B cell (primary cell): ENCODE measurements around the gene GATAD2A. TPM values are rescaled to one million over a fixed set of nuclear protein-coding genes. Genes with fewer than 3 reads are reported as not detected.

Experiments
- ATAC-seq: fragments of 200-7000 bp; cut with Tn5 transposase; one replicate; pipeline ENCODE4 v1.10.0; 2021; ENCODE audit warnings: low read depth, mild to moderate bottlenecking, moderate number of reproducible peaks, moderate library complexity
- CTCF ChIA-PET: fragments of 350-600 bp; sonication (Branson Sonifier 250); formaldehyde crosslinking; loops from one replicate; lab custom pipeline; 2021; ENCODE audit warnings: antibody characterized with exemption, inconsistent platforms; lab: Charles Lee
- POLR2A ChIA-PET: fragments of 350-600 bp; sonication (Branson Sonifier 250); formaldehyde crosslinking; loops from one replicate; lab custom pipeline; 2021; ENCODE audit warnings: antibody characterized with exemption; lab: Charles Lee
- DNase-seq: peaks from one replicate; pipeline ENCODE4 v3.0.0; 2013
- H2AFZ ChIP-seq: 2 replicates; pipeline ENCODE4 v1.6.1; 2012; ENCODE audit warnings: mild to moderate bottlenecking, low read depth, low read length; ENCODE audit not compliant: insufficient read depth, poor library complexity, severe bottlenecking
- H3K27ac ChIP-seq, 2 donors: 1 replicate in 1 of 2; 2 replicates in 1 of 2; pipeline ENCODE4 v1.5.1; 2012 to 2013; ENCODE audit warnings: low read length in 2 of 2, mild to moderate bottlenecking in 2 of 2, moderate library complexity in 1 of 2
- H3K27me3 ChIP-seq, 4 experiments: fragments of 200-600 bp in 1 of 4; sonication (generic) in 1 of 4; replicated peaks in 1 of 4; 1 replicate in 2 of 4; 2 replicates in 2 of 4; pipeline versions ENCODE4 v1.6.1 to v1.7.0; 2013 to 2016; ENCODE audit warnings: low read length in 3 of 4, mild to moderate bottlenecking in 2 of 4, mixed read lengths in 1 of 4, moderate library complexity in 1 of 4; ENCODE audit not compliant: insufficient read depth in 4 of 4, control insufficient read depth in 3 of 4; ENCODE audit errors: control extremely low read depth in 1 of 4
- H3K36me3 ChIP-seq, 2 experiments: replicated peaks in 1 of 2; 1 replicate in 1 of 2; 2 replicates in 1 of 2; pipeline versions ENCODE4 v1.6.1 to v1.7.1; 2013; ENCODE audit warnings: low read length in 1 of 2; ENCODE audit not compliant: insufficient read depth in 2 of 2, control insufficient read depth in 1 of 2; ENCODE audit errors: control extremely low read depth in 1 of 2, extremely low read depth in 1 of 2
- H3K4me1 ChIP-seq, 2 donors: fragments of 200-600 bp in 1 of 2; sonication (generic) in 1 of 2; 1 replicate in 1 of 2; 2 replicates in 1 of 2; pipeline versions ENCODE4 v1.5.1 to v1.6.1; 2013 to 2017; ENCODE audit warnings: low read length in 2 of 2; ENCODE audit not compliant: control insufficient read depth in 2 of 2, insufficient read depth in 2 of 2
- H3K4me2 ChIP-seq: replicated peaks from 2 replicates; pipeline ENCODE3; 2012; ENCODE audit warnings: mild to moderate bottlenecking, low read depth, low read length; ENCODE audit not compliant: poor library complexity, severe bottlenecking
- H3K4me3 ChIP-seq, 5 experiments: fragments of 200-600 bp in 1 of 5; sonication (generic) in 1 of 5; 1 replicate in 3 of 5; 2 replicates in 2 of 5; pipeline versions ENCODE4 v1.5.1 to v1.7.0; 2011 to 2016; ENCODE audit warnings: low read length in 4 of 5, mild to moderate bottlenecking in 4 of 5, low read depth in 2 of 5, control low read depth in 1 of 5, moderate library complexity in 1 of 5; ENCODE audit not compliant: insufficient read depth in 1 of 5; ENCODE audit errors: control extremely low read depth in 1 of 5, extremely low read depth in 1 of 5
- H3K79me2 ChIP-seq: fragments of 200-600 bp; sonication (generic); one replicate; pipeline ENCODE4 v1.6.0; 2016; ENCODE audit warnings: low read length; ENCODE audit not compliant: control insufficient read depth, insufficient read depth
- H3K9ac ChIP-seq: fragments of 200-600 bp; sonication (generic); 2 replicates; pipeline ENCODE4 v1.6.1; 2017; ENCODE audit warnings: mild to moderate bottlenecking, low read length, moderate library complexity
- H3K9me3 ChIP-seq, 3 donors: one replicate each; pipeline versions ENCODE4 v1.6.1 to v1.7.1; 2013; ENCODE audit warnings: low read length in 2 of 3; ENCODE audit not compliant: control insufficient read depth in 2 of 3, insufficient read depth in 1 of 3; ENCODE audit errors: control extremely low read depth in 1 of 3
- H4K20me1 ChIP-seq: 2 replicates; pipeline ENCODE4 v1.6.0; 2012; ENCODE audit warnings: mild to moderate bottlenecking, low read length; ENCODE audit not compliant: insufficient read depth, control insufficient read depth, poor library complexity, severe bottlenecking
- H3K27ac Mint-ChIP-seq: one replicate; pipeline ENCODE4 v1.8.0; 2021; ENCODE audit warnings: mixed read lengths
- H3K27me3 Mint-ChIP-seq: one replicate; pipeline ENCODE4 v1.8.0; 2021; ENCODE audit warnings: mixed read lengths
- H3K4me1 Mint-ChIP-seq: one replicate; pipeline ENCODE4 v1.8.0; 2021; ENCODE audit warnings: mixed read lengths
- H3K4me3 Mint-ChIP-seq: one replicate; pipeline ENCODE4 v1.8.0; 2021; ENCODE audit warnings: mixed read lengths
- H3K9me3 Mint-ChIP-seq: one replicate; pipeline ENCODE4 v1.8.0; 2022; ENCODE audit warnings: mixed read lengths; ENCODE audit not compliant: insufficient read depth
- CTCF ChIP-seq: fragments of 200-600 bp; IDR thresholded peaks from one replicate; pipeline ENCODE4 v1.8.0; 2022; ENCODE audit warnings: antibody characterized with exemption, mild to moderate bottlenecking
- EZH2 ChIP-seq: IDR thresholded peaks from 2 replicates; pipeline ENCODE4 v1.6.1; 2012; ENCODE audit warnings: borderline replicate concordance, low read depth, mild to moderate bottlenecking, moderate library complexity, low read length; ENCODE audit not compliant: insufficient read depth, poor library complexity, severe bottlenecking
- WGBS: methylation state at CpG from one replicate; pipeline ENCODE4 v1.1.5; 2013; ENCODE audit warnings: missing lambda C conversion rate; ENCODE audit not compliant: insufficient coverage; 5-methylcytosine and 5-hydroxymethylcytosine counted together
- intact Hi-C: fragments of 100-400 bp; cut with micrococcal nuclease; formaldehyde crosslinking; loops from one replicate; pipeline ENCODE4 v1.10.0; 2022
- polyA plus RNA-seq: library from polyadenylated mRNA; depleted of rRNA; stranded (reverse); fragments of >200 nt; gene quantifications from 2 replicates; pipeline ENCODE4 v1.2.3, GENCODE V29; 2012
- total RNA-seq, 2 donors: library from RNA; stranded (reverse); fragments of 120-200 nt in 1 of 2; gene quantifications; 1 replicate in 1 of 2; 2 replicates in 1 of 2; pipeline versions ENCODE4 v1.2.3 to v1.2.4, GENCODE V29; 2013 to 2022

GATAD2A gene
- total and polyA plus RNA-seq, 2 donors (not counting 1 experiment from before 2014, with no cell fraction given): 28.8 to 76.3 TPM

DNA sequence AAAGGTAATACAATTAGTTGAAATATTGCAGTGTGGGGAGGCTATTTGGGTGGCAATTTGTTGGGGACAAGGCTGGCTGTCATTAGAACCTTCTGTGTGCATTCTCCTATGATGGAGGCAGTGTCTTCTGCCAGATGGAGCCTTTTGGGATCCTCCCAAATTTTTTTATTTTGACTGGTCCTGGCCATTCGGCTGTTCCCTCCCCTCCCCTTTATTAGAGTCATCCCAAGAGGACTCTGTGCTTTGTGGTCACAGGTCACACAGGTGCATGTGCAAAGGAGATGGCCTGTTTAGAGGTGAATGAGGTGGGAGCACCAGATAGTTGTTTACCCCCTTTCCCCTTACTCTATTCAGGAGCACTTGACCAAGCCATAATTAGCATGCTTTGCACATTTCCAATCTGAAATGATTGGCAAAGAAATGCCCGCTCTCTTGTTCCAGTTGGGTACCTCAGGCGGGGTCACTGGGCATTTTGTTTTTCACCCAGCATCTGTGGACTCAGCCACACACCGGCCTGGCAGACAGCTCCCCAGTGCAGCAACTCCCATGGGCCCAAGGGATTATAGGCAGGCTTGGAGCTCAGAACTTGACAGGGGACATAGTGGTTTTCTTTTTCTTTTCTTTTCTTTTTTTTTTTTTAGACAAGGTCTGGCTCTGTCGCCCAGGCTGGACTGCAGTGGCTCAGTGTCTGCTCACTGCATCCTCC lies 19.8 kb downstream of the GATAD2A start:
- Histone ChIP-seq H3K36me3 (peaks cover 0 to 3% of the 10 kb centered on the region in 2 experiments), H3K4me3 (no peak overlapping the region), H3K79me2 (peaks cover 100% of the 10 kb centered on the region), H3K9ac (no peak overlapping the region), H3K4me2 (peak overlapping the region; percentile 24), H4K20me1 (peaks cover 99% of the 10 kb centered on the region), H3K4me1 (peaks cover 36 to 40% of the 10 kb centered on the region in 2 donors), H3K27ac (no peak overlapping the region), H3K27me3 (no peaks in the 10 kb centered on the region), H3K9me3 (no peaks in the 10 kb centered on the region), H2AFZ (no peak overlapping the region)
- H3K27me3 Mint-ChIP-seq: no peaks in the 10 kb centered on the region
- 51% methylated on average over 3 of the region's 5 CpGs for WGBS
- intact Hi-C loops: no loop called here
- peaks cover 81% of the 10 kb centered on the region for H3K4me1 Mint-ChIP-seq
- H3K4me3 Mint-ChIP-seq: no peak overlapping the region
- no peak overlapping the region for H3K27ac Mint-ChIP-seq
- CTCF ChIA-PET: interaction anchor here (1.1 kb wide), 1 partner anchor 298 kb away, joined by 3 read pairs; no protein-coding TSS in a partner anchor
- ATAC-seq: no peak
- POLR2A ChIA-PET: no interaction called here
- no peaks in the 10 kb centered on the region for H3K9me3 Mint-ChIP-seq
- DNase-seq: no peak
- no peak for TF ChIP-seq EZH2
- no peak for TF ChIP-seq CTCF

- H3K4me3 Mint-ChIP-seq: no peak overlapping the region
- H2AFZ ChIP-seq: no peak overlapping the region
- H3K27ac ChIP-seq: no peak overlapping the region
- no CpG with 5 or more reads among the region's 6 CpGs for WGBS
- H3K36me3 ChIP-seq: peaks cover 0 to 3% of the 10 kb centered on the region in 2 experiments
- H3K4me2 ChIP-seq: no peak overlapping the region
- no peaks in the 10 kb centered on the region for H3K27me3 ChIP-seq
- H3K9me3 ChIP-seq: no peaks in the 10 kb centered on the region
- H4K20me1 ChIP-seq: peaks cover 99% of the 10 kb centered on the region
- H3K79me2 ChIP-seq: peaks cover 100% of the 10 kb centered on the region
- H3K9me3 Mint-ChIP-seq: no peaks in the 10 kb centered on the region
- peaks cover 27 to 31% of the 10 kb centered on the region in 2 donors for H3K4me1 ChIP-seq
- ChIA-PET POLR2A (no interaction called here), CTCF (interaction anchor here (1.1 to 1.6 kb wide), 3 partner anchors 59 to 299 kb away, joined by 3 to 5 read pairs (median 3); no protein-coding TSS in a partner anchor)
- DNase-seq (no peak), ATAC-seq (no peak)
- H3K27ac Mint-ChIP-seq: no peak overlapping the region
- TF ChIP-seq CTCF: no peak
- TF ChIP-seq EZH2: no peak
- no peaks in the 10 kb centered on the region for H3K27me3 Mint-ChIP-seq
- intact Hi-C loops: no loop called here
- no peak overlapping the region for H3K4me3 ChIP-seq
- no peak overlapping the region for H3K9ac ChIP-seq
- H3K4me1 Mint-ChIP-seq: peaks cover 79% of the 10 kb centered on the region
Observed at GRCh38 chr19:19426216-19426615, 20.7 kb downstream of the GATAD2A start.
